IPS-18a (cell line): ENCODE results near the gene RND3.

Experiments used
- H3K27ac ChIP-seq: one replicate; pipeline ENCODE4 v1.5.1; 2013; ENCODE audit warnings: low read length
- H3K27me3 ChIP-seq: one replicate; pipeline ENCODE4 v1.6.1; 2013; ENCODE audit warnings: mild to moderate bottlenecking, low read length; ENCODE audit not compliant: control insufficient read depth, insufficient read depth
- H3K36me3 ChIP-seq: one replicate; pipeline ENCODE4 v1.6.1; 2013; ENCODE audit warnings: low read depth, low read length; ENCODE audit not compliant: control insufficient read depth
- H3K4me1 ChIP-seq: one replicate; pipeline ENCODE4 v1.6.1; 2013; ENCODE audit warnings: low read depth, low read length; ENCODE audit not compliant: control insufficient read depth
- H3K4me3 ChIP-seq: one replicate; pipeline ENCODE4 v1.5.1; 2013; ENCODE audit warnings: low read length
- H3K9ac ChIP-seq: one replicate; pipeline ENCODE4 v1.6.1; 2013; ENCODE audit warnings: mild to moderate bottlenecking, low read length, moderate library complexity
- H3K9me3 ChIP-seq: one replicate; pipeline ENCODE4 v1.6.1; 2013; ENCODE audit warnings: low read depth, low read length; ENCODE audit not compliant: control insufficient read depth

Gene RND3

GRCh38 chr2:150471813-150472510 is 15.5 kb downstream of the RND3 start:
- Histone ChIP-seq H3K4me3 (no peak overlapping the region), H3K9me3 (no peaks in the 10 kb centered on the region), H3K36me3 (peaks cover 76% of the 10 kb centered on the region), H3K27ac (no peak overlapping the region), H3K27me3 (no peaks in the 10 kb centered on the region), H3K4me1 (peaks cover under 1% of the 10 kb centered on the region), H3K9ac (no peak overlapping the region)

GRCh38 chr2:150470435-150470834 is 17.0 kb downstream of the RND3 start:
- Histone ChIP-seq H3K4me1 (no peaks in the 10 kb centered on the region), H3K27me3 (no peaks in the 10 kb centered on the region), H3K9ac (no peak overlapping the region), H3K36me3 (peaks cover 76% of the 10 kb centered on the region), H3K4me3 (no peak overlapping the region), H3K27ac (no peak overlapping the region), H3K9me3 (no peaks in the 10 kb centered on the region)

- Histone ChIP-seq H3K4me3 (no peak overlapping the region), H3K9me3 (no peaks in the 10 kb centered on the region), H3K4me1 (no peaks in the 10 kb centered on the region), H3K27ac (no peak overlapping the region), H3K36me3 (peaks cover 70% of the 10 kb centered on the region), H3K27me3 (no peaks in the 10 kb centered on the region), H3K9ac (no peak overlapping the region)
Observed at GRCh38 chr2:150469706-150470274, 17.7 kb downstream of the RND3 start.

GRCh38 chr2:150468350-150468960 is 19.0 kb downstream of the RND3 start:
- Histone ChIP-seq H3K4me3 (no peak overlapping the region), H3K4me1 (no peaks in the 10 kb centered on the region), H3K27me3 (no peaks in the 10 kb centered on the region), H3K36me3 (peaks cover 56% of the 10 kb centered on the region), H3K9me3 (no peaks in the 10 kb centered on the region), H3K9ac (no peak overlapping the region), H3K27ac (no peak overlapping the region)

- H3K9me3 ChIP-seq: no peaks in the 10 kb centered on the region
- H3K9ac ChIP-seq: no peak overlapping the region
- peaks cover 48% of the 10 kb centered on the region for H3K36me3 ChIP-seq
- no peaks in the 10 kb centered on the region for H3K4me1 ChIP-seq
- H3K27ac ChIP-seq: no peak overlapping the region
- H3K27me3 ChIP-seq: no peaks in the 10 kb centered on the region
- H3K4me3 ChIP-seq: no peak overlapping the region
Observed at GRCh38 chr2:150467621-150467963, 19.9 kb downstream of the RND3 start.

GRCh38 chr2:150466741-150467620 is 20.5 kb downstream of the RND3 start:
- Histone ChIP-seq H3K27me3 (no peaks in the 10 kb centered on the region), H3K9ac (no peak overlapping the region), H3K4me3 (no peak overlapping the region), H3K4me1 (no peaks in the 10 kb centered on the region), H3K36me3 (peaks cover 42% of the 10 kb centered on the region), H3K9me3 (no peaks in the 10 kb centered on the region), H3K27ac (no peak overlapping the region)

GRCh38 chr2:150465703-150466569 is 21.5 kb downstream of the RND3 start:
- no peaks in the 10 kb centered on the region for H3K27me3 ChIP-seq
- H3K4me1 ChIP-seq: no peaks in the 10 kb centered on the region
- H3K9me3 ChIP-seq: no peaks in the 10 kb centered on the region
- H3K9ac ChIP-seq: no peak overlapping the region
- H3K36me3 ChIP-seq: peaks cover 31% of the 10 kb centered on the region
- no peak overlapping the region for H3K27ac ChIP-seq
- H3K4me3 ChIP-seq: no peak overlapping the region

- Histone ChIP-seq H3K9me3 (no peaks in the 10 kb centered on the region), H3K27me3 (no peaks in the 10 kb centered on the region), H3K36me3 (peaks cover 22% of the 10 kb centered on the region), H3K27ac (no peak overlapping the region), H3K4me1 (no peaks in the 10 kb centered on the region), H3K4me3 (no peak overlapping the region), H3K9ac (no peak overlapping the region)
Observed at GRCh38 chr2:150464986-150465385, 22.5 kb downstream of the RND3 start.

GRCh38 chr2:150464270-150464669 is 23.2 kb downstream of the RND3 start:
- H3K9ac ChIP-seq: no peak overlapping the region
- H3K27me3 ChIP-seq: no peaks in the 10 kb centered on the region
- peaks cover 15% of the 10 kb centered on the region for H3K36me3 ChIP-seq
- no peaks in the 10 kb centered on the region for H3K9me3 ChIP-seq
- no peaks in the 10 kb centered on the region for H3K4me1 ChIP-seq
- H3K4me3 ChIP-seq: no peak overlapping the region
- no peak overlapping the region for H3K27ac ChIP-seq

- Histone ChIP-seq H3K36me3 (no peaks in the 10 kb centered on the region), H3K9me3 (no peaks in the 10 kb centered on the region), H3K4me3 (no peak overlapping the region), H3K27me3 (no peaks in the 10 kb centered on the region), H3K27ac (no peak overlapping the region), H3K9ac (no peak overlapping the region), H3K4me1 (no peaks in the 10 kb centered on the region)
Observed at GRCh38 chr2:150462770-150463169, 24.7 kb downstream of the RND3 start.

- Histone ChIP-seq H3K9me3 (no peaks in the 10 kb centered on the region), H3K36me3 (no peaks in the 10 kb centered on the region), H3K9ac (no peak overlapping the region), H3K4me3 (no peak overlapping the region), H3K4me1 (no peaks in the 10 kb centered on the region), H3K27ac (no peak overlapping the region), H3K27me3 (no peaks in the 10 kb centered on the region)
Observed at GRCh38 chr2:150459281-150459680, 28.2 kb downstream of the RND3 start.
